HuH-7.5 (cell line): ENCODE measurements around the gene SPEG.

Experiments used
- DNase-seq: peaks from one replicate; pipeline ENCODE4 v3.0.0; 2011; ENCODE audit warnings: low spot score

The SPEG gene

DNA sequence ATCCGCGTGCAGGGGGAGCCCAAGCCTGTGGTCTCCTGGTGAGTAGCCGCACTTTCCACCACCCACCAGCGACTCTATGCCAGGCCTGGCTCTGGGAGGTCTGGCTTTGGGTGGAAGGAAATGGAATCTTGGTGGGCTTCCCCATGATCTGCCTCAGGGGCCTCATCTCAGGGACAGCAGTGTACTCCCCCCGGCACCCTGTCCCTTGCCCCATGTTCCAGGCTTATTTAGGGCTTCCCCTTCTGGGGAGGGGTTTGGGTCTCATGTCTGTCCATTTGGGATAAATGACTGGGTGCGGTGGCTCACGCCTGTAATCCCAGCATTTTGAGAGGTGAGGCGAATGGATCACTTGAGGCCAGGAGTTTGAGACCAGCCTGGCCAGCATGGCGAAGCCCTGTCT lies 27.7 kb downstream of the SPEG start:
- DNase-seq: no peak

DNA sequence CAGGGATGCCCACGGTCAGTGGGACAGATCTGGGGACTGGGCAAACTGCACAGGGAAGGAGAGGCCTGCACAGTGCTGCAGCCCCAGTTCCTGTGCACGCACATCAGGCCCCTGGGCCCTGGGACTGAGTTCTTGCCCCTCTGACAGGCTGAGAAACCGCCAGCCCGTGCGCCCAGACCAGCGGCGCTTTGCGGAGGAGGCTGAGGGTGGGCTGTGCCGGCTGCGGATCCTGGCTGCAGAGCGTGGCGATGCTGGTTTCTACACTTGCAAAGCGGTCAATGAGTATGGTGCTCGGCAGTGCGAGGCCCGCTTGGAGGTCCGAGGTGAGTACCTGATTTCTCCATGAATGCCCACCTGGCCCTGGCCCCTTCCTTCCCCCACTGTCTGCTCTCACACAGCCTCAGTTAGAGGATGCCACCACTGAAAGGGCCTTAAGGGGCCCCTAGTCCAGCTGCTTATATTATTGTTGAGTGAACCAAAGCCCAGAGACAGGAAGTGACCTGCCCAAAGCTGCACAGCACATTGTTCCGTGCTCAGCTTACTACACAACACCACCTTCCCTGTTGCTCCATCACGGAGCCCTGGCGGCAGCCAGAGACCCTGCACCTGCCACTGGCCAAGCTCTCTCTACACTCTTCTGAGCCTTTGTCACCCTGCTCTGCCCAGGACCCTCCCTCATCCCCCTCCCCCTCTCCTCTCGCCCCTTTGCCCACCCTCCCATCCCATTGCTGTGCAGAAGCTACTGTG lies 29.8 kb downstream of the SPEG start:
- DNase-seq: peak; percentile 68

DNA sequence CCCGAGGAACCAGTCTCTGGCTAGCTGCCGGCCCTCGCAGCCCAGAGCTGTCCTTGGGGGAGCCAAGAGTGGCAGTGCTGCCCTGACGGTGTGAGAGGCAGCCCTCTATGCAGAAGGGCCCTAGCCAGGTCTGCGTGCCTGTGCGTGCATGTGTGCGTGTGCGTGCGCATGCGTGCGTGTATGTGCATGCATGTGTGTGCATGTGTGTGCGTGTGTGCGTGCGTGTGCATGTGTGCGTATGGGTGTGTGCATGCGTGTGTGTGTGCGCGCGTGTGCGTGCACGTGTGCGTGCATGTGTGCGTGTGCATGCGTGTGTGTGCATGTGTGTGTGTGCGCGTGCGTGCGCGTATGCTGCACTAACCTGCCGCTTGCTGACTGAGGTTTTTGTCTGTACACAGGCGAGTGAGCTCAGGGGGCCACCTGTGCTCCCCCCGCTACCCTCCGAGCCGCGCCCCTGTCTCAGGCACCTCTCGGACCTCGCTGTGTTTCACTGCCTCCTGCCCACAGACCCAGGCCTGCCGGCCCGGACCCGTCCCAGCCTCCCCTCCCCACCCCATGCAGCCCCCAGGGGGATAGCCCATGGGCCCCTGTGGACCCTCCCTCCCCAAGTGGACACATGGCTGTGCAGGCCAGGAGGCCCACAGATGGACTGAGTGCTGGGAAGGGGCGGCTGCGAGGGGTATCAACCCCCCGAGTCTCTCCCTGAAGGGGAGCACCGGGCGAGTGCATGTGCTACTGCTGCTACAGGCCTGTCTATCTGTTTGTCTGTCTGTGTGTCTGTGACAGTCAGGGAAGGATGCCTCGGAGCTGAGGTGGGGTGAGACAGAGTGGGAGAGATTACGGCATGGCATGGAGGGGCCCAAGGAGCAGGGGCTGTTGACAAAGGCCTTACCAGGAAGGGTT lies 31.3 kb downstream of the SPEG start:
- DNase-seq: no peak

DNA sequence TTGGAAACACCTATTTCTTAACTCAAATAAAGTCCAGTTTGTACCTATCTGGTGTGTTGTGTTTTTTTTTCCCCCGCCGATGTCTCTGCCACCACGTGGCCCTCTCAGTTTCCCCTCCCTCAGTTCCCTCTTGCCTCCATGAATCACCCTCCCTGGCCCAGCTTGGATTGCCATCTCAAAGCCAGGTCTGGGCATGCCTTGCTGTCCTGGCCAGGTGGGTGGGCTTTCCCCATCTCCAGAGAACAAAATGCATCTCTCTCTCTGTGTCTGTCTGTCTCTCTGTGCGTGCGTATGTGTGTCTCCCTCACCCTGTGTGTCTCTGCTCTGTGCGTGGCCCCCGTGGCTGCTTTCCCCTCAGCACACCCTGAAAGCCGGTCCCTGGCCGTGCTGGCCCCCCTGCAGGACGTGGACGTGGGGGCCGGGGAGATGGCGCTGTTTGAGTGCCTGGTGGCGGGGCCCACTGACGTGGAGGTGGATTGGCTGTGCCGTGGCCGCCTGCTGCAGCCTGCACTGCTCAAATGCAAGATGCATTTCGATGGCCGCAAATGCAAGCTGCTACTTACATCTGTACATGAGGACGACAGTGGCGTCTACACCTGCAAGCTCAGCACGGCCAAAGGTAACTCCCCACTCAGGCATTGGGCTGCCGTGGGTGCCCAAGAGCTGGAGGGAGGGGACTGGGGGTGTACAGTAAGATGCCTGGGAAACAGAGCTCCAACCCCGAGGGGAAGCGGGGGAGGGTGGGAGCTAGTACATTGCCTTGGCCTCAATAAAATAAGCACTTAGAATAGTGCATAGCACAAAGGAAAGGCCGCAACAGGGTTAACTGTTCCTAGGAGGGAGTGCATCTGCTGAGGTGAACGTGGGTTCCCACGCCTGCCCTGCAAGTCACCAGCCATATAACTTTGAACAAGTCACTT lies 32.4 kb downstream of the SPEG start:
- no peak for DNase-seq

DNA sequence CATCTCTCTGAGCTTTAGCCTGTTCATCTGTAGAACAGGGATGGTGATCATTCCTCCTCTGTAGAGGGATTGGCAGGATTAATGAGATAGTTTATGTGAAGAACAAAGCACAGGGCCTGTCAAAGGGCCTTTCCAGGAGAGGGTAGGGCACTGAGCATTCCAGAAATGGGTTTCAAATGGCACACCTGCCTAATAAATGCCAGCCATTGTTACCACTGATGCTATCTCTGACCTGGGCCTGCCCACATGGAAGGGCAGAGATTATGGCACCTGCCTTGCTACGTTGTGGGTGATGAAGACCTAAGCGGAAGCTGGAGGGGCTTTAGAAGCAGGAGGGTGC lies 33.1 kb downstream of the SPEG start:
- no peak for DNase-seq

DNA sequence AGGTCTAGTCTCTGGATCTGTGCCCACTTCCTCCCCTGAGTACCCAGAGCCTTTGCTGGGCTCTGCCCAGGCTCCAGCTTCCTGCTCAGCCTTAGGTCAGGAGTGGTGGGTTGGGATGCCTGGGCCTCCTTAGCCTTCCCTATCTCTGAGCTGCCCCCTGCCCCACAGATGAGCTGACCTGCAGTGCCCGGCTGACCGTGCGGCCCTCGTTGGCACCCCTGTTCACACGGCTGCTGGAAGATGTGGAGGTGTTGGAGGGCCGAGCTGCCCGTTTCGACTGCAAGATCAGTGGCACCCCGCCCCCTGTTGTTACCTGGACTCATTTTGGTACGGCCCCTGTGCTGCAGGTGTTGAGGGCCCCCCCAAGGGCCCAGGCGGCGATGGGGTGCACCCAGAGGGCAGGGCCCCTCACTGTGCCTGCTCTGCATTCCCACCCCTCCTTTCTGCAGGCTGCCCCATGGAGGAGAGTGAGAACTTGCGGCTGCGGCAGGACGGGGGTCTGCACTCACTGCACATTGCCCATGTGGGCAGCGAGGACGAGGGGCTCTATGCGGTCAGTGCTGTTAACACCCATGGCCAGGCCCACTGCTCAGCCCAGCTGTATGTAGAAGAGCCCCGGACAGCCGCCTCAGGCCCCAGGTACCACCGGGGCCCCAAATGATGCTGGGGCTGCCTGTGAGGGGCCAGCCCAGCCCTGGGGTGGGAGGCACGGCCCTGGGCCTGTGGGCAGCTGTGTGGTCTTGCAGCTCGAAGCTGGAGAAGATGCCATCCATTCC lies 34.0 kb downstream of the SPEG start:
- DNase-seq: no peak

DNA sequence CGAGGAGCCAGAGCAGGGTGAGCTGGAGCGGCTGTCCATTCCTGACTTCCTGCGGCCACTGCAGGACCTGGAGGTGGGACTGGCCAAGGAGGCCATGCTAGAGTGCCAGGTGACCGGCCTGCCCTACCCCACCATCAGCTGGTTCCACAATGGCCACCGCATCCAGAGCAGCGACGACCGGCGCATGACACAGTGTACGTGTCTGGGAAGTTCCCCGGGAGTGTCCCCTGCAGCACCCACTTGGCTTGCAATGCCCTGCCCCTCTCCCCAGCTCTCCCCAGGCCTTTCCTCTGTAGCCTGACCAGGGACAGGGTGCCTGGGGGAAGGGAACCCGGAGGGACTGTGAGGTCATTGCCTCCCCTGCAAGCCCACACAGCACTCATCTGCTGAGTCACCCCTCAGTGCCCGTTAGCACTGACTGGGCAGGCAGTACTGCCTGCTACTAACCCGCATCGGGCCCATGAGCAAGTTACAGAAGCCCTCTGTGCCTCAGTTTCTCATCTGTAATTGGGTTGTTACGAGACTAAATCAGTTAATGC lies 34.6 kb downstream of the SPEG start:
- DNase-seq: no peak

DNA sequence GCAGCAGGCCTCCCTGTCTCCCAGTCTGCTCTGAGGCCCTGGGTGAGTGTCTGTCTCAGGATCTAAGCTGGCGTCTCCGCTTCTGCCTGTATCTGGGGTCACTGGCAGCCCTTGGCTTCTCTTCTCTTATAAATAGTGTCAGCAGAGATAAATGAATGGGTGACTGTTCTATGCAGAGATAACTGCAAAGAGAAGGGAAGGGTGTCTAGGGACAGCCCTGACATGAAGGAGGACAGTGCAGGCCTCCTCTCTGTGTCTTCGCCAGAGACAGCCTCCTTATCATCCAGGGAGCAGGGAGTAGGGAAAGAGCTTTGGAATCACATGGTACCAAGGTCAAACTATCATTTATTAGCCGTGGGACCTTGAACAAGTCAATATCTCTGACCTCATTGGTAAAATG lies 35.8 kb downstream of the SPEG start:
- no peak for DNase-seq

DNA sequence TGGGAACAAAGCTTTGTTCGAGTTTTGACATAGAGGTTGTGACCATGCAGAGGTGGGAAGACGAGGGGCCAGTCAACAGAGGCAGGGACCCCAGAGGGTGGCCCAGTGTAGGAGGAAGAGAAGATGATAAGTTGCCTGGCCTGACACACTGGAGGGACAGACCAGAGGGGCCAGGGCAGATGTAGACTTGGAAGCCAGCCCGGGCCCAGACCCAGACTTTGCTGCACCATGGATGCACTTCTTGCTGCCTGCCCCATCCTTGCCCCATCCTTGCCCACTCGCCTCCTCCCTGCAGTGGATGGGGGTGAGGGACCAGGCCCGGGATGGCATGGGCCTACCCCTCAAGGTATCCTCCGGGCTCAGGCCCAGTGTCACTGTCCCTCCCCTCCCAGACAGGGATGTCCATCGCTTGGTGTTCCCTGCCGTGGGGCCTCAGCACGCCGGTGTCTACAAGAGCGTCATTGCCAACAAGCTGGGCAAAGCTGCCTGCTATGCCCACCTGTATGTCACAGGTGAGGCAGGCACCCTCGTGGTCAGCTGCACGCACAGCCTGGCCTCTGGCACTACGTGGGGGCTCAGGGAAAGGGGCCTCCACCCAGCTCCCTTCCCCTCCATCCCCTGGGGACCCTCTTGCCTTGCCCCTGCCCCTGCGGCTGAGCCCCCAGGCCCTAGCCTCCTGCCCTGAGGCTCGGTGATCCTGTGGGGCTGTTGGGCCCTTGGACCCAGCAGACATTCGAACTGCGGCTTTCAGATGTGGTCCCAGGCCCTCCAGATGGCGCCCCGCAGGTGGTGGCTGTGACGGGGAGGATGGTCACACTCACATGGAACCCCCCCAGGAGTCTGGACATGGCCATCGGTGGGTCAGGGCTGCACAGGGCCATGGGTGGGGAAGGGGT lies 37.1 kb downstream of the SPEG start:
- DNase-seq: no peak

DNA sequence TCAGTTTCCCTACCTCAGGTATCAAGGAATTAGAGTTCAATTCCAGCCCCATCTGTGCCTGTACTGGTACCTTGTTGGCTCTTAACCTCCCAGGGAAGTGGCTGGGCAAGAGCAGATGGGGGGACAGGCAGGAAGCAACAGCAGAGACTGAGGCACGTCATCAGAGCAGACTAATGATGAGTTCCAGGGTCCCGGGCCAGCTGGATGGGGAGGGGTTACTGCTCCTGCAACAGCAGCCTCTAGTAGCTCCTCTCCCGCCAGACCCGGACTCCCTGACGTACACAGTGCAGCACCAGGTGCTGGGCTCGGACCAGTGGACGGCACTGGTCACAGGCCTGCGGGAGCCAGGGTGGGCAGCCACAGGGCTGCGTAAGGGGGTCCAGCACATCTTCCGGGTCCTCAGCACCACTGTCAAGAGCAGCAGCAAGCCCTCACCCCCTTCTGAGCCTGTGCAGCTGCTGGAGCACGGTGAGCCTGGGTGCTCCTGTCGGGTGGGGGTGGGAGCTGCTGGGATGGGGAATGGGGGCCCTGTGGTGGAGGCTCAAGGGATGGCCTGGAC lies 38.1 kb downstream of the SPEG start:
- DNase-seq: no peak

DNA sequence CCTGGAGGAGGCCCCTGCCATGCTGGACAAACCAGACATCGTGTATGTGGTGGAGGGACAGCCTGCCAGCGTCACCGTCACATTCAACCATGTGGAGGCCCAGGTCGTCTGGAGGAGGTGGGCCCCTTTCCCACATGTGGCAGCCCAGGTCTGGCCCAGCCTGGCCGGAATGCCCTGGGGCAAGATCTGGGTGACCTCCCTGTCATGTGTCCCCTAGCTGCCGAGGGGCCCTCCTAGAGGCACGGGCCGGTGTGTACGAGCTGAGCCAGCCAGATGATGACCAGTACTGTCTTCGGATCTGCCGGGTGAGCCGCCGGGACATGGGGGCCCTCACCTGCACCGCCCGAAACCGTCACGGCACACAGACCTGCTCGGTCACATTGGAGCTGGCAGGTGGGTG lies 38.9 kb downstream of the SPEG start:
- no peak for DNase-seq

DNA sequence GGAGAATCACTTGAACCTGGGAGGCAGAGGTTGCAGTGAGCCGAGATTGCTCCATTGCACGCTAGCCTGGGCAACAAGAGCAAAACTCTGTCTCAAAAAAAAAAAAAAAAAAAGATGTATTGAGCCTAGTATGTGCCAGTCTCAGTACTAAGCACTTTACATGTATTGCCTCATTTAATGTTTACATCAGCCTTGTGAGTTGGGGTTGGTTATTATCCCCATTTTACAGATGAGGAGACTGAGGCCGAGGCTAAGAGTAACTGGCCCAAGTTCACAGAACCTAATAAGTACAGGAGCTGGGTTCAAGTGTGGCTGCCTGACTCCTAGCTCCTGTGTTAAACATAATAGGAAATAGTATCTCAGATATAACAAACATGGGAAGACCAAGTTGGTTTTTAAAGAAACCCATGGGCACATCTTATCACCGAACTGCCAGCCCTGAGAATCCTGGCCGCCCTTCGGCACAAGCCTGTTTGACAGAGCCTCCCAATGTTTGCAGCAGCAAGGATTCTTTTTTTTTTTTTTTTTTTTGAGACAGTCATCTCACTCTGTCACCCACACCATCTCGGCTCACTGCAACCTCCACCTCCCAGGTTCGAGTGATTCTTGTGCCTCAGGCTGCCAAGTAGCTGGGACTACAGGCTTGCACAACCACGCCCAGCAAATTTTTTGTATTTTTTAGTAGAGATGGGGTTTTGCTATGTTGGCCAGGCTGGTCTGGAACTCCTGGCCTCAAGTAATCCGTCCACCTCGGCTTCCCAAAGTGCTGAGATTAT lies 39.8 kb downstream of the SPEG start:
- DNase-seq: no peak

DNA sequence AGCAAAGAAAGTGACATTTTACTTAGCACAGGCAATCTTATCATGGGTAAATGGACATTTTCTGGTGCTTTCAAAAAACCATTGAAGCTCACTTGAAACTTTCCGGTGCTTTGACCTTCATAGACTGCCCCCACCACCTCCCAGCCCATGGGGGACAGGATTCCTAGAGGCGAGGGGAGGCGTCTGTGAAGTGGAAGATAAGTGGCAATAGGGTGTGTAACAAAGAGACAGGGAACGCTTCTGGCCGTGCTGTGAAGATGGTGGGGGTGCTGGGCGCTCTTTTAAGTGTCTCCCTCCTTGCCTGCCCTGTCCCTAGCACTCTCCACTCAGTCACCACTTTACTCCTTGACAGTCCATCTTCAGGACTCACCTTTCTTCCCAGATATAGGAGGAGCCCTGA lies 40.6 kb downstream of the SPEG start:
- DNase-seq: no peak

DNA sequence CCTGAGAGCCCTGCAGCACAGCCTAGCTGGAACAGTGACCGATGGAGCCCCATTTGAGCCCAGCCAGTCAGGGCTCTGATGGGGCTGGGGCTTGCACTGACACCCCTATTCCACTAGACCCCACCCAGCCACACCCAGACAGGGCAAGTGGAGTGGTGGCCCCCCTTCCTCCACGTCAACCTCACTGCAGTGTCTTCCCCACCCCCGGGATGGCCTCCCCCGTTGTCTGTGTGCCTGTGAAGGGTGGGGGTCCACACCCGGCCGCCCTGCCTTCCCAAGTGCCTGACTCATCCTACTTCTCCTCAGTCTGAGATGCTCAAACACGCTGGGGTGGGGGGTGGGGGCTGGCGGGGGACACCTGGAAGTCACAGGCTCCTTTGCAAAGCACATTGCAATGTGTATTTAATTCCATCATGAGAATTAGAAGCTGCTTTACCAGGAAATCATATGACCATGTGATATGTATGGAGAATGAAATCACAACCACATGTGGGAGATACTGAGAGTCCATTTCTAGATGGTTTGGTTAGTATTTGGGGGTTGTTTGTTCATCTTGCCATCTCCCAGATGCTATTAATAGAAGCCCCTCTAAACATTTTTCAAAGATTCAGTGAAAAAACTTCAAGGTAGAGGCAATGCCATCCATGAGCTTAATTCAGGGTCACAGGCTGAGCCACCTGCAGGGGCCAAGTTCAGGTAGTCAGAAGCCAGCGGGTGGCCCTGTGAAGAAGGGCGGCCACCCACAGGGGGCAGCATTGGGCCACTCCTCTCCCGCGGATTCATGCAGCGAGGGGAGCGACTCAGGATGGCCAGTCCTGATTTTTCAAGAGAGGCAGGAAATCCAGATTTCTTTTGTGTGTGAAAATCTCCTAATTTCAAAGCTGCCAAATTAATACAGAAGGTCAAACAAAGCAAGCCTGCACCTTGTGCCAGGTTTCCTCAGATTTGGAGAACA lies 41.3 kb downstream of the SPEG start:
- peak; percentile 91 for DNase-seq

DNA sequence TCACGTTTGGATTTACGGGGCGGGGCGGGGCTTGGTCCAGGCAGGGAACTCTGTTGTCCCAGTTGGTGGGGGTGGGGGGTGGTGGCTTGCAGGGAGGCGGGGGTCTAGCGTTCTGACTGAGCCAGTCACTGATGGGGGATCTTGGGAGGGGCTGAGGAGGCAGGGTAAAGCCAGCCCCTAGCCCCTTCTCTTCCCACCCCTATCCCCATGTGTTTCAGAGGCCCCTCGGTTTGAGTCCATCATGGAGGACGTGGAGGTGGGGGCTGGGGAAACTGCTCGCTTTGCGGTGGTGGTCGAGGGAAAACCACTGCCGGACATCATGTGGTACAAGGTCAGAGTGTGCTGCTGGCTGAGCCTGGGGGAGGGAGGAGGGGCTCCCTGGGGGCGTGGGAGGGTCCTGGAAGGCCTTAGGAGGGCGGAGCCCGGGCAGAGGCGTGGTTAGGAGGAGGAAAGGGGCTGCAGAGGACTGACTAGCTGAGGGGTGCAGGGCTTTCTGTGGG lies 42.1 kb downstream of the SPEG start:
- DNase-seq: no peak

DNA sequence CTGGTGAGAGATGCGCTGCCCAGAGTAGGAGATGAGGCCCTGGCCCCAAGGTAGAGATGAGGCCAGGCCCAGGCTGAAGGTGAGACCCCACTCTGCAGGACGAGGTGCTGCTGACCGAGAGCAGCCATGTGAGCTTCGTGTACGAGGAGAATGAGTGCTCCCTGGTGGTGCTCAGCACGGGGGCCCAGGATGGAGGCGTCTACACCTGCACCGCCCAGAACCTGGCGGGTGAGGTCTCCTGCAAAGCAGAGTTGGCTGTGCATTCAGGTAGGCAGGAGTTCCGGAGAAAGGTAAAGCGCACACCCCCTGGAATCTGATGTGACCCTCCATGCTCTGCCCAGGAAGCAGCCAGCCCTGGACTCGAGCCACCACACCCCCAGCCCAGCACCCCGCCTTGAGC lies 42.5 kb downstream of the SPEG start:
- no peak for DNase-seq

DNA sequence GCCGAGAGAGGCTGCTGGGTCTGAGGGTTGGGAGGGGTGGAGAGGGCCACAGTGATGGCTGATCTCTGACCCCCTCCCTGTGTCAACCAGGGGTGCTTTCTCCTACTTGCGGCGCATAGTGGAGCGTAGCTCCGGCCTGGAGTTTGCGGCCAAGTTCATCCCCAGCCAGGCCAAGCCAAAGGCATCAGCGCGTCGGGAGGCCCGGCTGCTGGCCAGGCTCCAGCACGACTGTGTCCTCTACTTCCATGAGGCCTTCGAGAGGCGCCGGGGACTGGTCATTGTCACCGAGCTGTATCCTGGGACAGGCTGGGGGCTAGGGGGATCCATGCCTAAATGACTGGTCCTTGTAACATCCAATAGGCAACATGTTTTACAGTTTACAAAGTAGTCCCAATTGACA lies 43.2 kb downstream of the SPEG start:
- no peak for DNase-seq

DNA sequence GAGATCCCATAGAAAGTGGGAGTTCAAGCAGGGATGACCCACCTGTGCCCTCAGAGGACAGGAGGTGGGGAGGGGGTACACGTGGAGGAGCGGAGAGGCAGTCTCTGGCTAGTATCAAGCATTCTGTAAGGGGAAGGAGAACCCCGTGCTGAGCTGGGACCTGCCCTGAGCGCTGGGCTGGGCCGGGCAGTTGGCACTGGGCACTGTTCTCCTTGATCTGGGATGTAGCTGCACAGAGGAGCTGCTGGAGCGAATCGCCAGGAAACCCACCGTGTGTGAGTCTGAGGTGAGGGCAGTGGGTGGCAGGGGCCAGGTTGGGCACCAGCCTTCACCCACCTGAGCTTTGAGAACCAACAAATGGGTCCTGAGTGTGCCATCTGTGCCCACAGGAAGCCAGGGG lies 44.3 kb downstream of the SPEG start:
- no peak for DNase-seq
